MM.1S (cell line): ENCODE data around the gene UQCRQ.

Source experiments
- EZH2 ChIP-seq: fragments of 300-600 bp; sonication (generic); optimal IDR thresholded peaks from 2 replicates; pipeline ENCODE3; 2017; ENCODE audit warnings: low read depth, mild to moderate bottlenecking, antibody characterized with exemption, low read length, mixed read lengths
- TF ChIP-seq, protein P1 (sequence below): fragments of 300-600 bp; sonication (generic); IDR thresholded peaks from 2 replicates; pipeline ENCODE4 v1.5.1; 2016; ENCODE audit warnings: antibody characterized with exemption, low read length, mixed read lengths

GRCh38 chr5:132819468-132819867 lies 47.0 kb upstream of the UQCRQ start:
- TF ChIP-seq, protein P1, sequence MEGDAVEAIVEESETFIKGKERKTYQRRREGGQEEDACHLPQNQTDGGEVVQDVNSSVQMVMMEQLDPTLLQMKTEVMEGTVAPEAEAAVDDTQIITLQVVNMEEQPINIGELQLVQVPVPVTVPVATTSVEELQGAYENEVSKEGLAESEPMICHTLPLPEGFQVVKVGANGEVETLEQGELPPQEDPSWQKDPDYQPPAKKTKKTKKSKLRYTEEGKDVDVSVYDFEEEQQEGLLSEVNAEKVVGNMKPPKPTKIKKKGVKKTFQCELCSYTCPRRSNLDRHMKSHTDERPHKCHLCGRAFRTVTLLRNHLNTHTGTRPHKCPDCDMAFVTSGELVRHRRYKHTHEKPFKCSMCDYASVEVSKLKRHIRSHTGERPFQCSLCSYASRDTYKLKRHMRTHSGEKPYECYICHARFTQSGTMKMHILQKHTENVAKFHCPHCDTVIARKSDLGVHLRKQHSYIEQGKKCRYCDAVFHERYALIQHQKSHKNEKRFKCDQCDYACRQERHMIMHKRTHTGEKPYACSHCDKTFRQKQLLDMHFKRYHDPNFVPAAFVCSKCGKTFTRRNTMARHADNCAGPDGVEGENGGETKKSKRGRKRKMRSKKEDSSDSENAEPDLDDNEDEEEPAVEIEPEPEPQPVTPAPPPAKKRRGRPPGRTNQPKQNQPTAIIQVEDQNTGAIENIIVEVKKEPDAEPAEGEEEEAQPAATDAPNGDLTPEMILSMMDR: no peak
- no peak for TF ChIP-seq EZH2
